OCI-LY1 (cell line): ENCODE data around the gene IGFN1.

Experiments
- H2AFZ ChIP-seq: fragments of 200-600 bp; sonication (generic), shearing (Covaris generic); 2 replicates; pipeline ENCODE4 v1.6.0; 2014; ENCODE audit warnings: antibody characterized with exemption, mild to moderate bottlenecking, low read length
- H3F3A ChIP-seq: fragments of 200-600 bp; sonication (generic), shearing (Covaris generic); 2 replicates; pipeline ENCODE4 v1.6.0; 2014; ENCODE audit warnings: mild to moderate bottlenecking, antibody characterized with exemption, low read length, moderate library complexity; ENCODE audit not compliant: insufficient read depth
- H3K27ac ChIP-seq: fragments of 200-600 bp; sonication (generic); 2 replicates; pipeline ENCODE4 v1.5.1; 2014; ENCODE audit warnings: low read length, mixed run types, mild to moderate bottlenecking, low read depth; ENCODE audit not compliant: poor library complexity, severe bottlenecking
- H3K27me3 ChIP-seq: fragments of 200-600 bp; sonication (generic); 2 replicates; pipeline ENCODE4 v1.6.0; 2014; ENCODE audit warnings: antibody characterized with exemption, mild to moderate bottlenecking, low read length, moderate library complexity; ENCODE audit not compliant: insufficient read depth
- H3K36me3 ChIP-seq: fragments of 200-600 bp; sonication (generic); 2 replicates; pipeline ENCODE4 v1.6.1; 2014; ENCODE audit warnings: mild to moderate bottlenecking, antibody characterized with exemption, low read length, moderate library complexity, mixed read lengths; ENCODE audit not compliant: insufficient read depth
- H3K4me1 ChIP-seq: fragments of 200-600 bp; sonication (generic); 2 replicates; pipeline ENCODE4 v1.5.1; 2014; ENCODE audit warnings: mild to moderate bottlenecking, low read length, moderate library complexity; ENCODE audit not compliant: insufficient read depth, severe bottlenecking
- H3K4me2 ChIP-seq: fragments of 200-600 bp; sonication (generic), shearing (Covaris generic); 2 replicates; pipeline ENCODE4 v1.6.1; 2014; ENCODE audit warnings: low read length
- H3K4me3 ChIP-seq: fragments of 200-600 bp; sonication (generic); 2 replicates; pipeline ENCODE4 v1.5.1; 2014; ENCODE audit warnings: low read length, low read depth, mild to moderate bottlenecking, mixed read lengths; ENCODE audit not compliant: poor library complexity, severe bottlenecking
- H3K79me2 ChIP-seq: fragments of 200-600 bp; shearing (Covaris generic); 2 replicates; pipeline ENCODE4 v1.6.1; 2016; ENCODE audit warnings: mixed run types, low read length, mixed read lengths; ENCODE audit not compliant: insufficient read depth
- H3K9ac ChIP-seq: fragments of 200-600 bp; sonication (generic), shearing (Covaris generic); 2 replicates; pipeline ENCODE4 v1.6.1; 2014; ENCODE audit warnings: mild to moderate bottlenecking, low read length, mixed read lengths
- H3K9me2 ChIP-seq: fragments of 200-600 bp; sonication (generic), shearing (Covaris generic); 2 replicates; pipeline ENCODE4 v1.6.1; 2014; ENCODE audit warnings: low read depth, mild to moderate bottlenecking, low read length, mixed read lengths
- H3K9me3 ChIP-seq: fragments of 200-600 bp; shearing (Covaris generic); 2 replicates; pipeline ENCODE4 v1.6.1; 2014; ENCODE audit warnings: low read length, mixed read lengths
- H4K20me1 ChIP-seq: fragments of 200-600 bp; sonication (generic), shearing (Covaris generic); 2 replicates; pipeline ENCODE4 v1.6.0; 2016; ENCODE audit warnings: mild to moderate bottlenecking, low read length; ENCODE audit not compliant: insufficient read depth
- CTCF ChIP-seq: fragments of 200-600 bp; sonication (generic), shearing (Covaris generic); IDR thresholded peaks from 2 replicates; pipeline ENCODE4 v1.5.1; 2017; ENCODE audit warnings: mild to moderate bottlenecking, antibody characterized with exemption, low read length, moderate library complexity, mixed read lengths
- EZH2 ChIP-seq: fragments of 200-600 bp; sonication (generic), shearing (Covaris generic); IDR thresholded peaks from 2 replicates; pipeline ENCODE4 v1.8.0; 2017; ENCODE audit warnings: borderline replicate concordance, mixed run types, mild to moderate bottlenecking, antibody characterized with exemption, low read length, moderate library complexity, mixed read lengths

The IGFN1 gene

DNA sequence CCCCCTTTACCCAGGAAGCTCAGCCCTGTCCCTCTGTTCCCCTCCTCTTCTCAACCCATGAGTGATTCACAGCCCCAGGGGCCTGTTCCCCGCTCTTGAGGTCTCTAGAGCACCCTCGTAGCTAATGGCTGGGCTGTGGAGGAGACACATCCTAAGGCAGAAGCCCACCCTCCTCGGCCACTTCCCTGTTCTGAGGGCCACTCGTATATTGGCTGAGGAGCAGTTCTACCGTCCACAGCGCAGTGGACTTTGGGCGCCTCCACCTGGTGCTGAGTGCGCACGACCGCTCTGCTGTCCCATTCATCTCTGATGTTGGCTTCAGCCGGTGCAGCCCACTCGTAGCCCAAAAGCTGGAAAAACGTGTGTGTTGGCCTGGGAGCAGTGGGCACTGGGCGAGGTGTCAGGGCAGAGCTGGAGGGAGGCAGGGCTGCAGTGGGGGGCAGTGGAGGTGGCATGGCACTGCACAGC, 68.2 kb downstream of the IGFN1 start:
- no peak overlapping the region for H3K4me3 ChIP-seq
- no peaks in the 10 kb centered on the region for H3K27me3 ChIP-seq
- no peaks in the 10 kb centered on the region for H4K20me1 ChIP-seq
- no peaks in the 10 kb centered on the region for H3K9me3 ChIP-seq
- H3K4me1 ChIP-seq: no peaks in the 10 kb centered on the region
- no peak for TF ChIP-seq CTCF
- H3K4me2 ChIP-seq: no peak overlapping the region
- no peaks in the 10 kb centered on the region for H3F3A ChIP-seq
- no peak overlapping the region for H3K9ac ChIP-seq
- no peaks in the 10 kb centered on the region for H3K36me3 ChIP-seq
- no peaks in the 10 kb centered on the region for H3K79me2 ChIP-seq
- H2AFZ ChIP-seq: no peak overlapping the region
- no peaks in the 10 kb centered on the region for H3K9me2 ChIP-seq
- H3K27ac ChIP-seq: no peak overlapping the region

- H2AFZ ChIP-seq: no peak overlapping the region
- no peaks in the 10 kb centered on the region for H3F3A ChIP-seq
- H4K20me1 ChIP-seq: no peaks in the 10 kb centered on the region
- no peak overlapping the region for H3K4me2 ChIP-seq
- no peaks in the 10 kb centered on the region for H3K79me2 ChIP-seq
- H3K9ac ChIP-seq: no peak overlapping the region
- H3K27me3 ChIP-seq: no peaks in the 10 kb centered on the region
- TF ChIP-seq CTCF: no peak
- TF ChIP-seq EZH2: no peak
- H3K4me3 ChIP-seq: no peak overlapping the region
- H3K9me3 ChIP-seq: no peaks in the 10 kb centered on the region
- no peaks in the 10 kb centered on the region for H3K36me3 ChIP-seq
- no peak overlapping the region for H3K27ac ChIP-seq
- no peaks in the 10 kb centered on the region for H3K9me2 ChIP-seq
- no peaks in the 10 kb centered on the region for H3K4me1 ChIP-seq
These were observed 69.0 kb downstream of the IGFN1 start for GRCh38 chr1:201259476-201260235.

- Histone ChIP-seq H3K4me3 (no peak overlapping the region), H3K27ac (no peak overlapping the region), H3F3A (no peaks in the 10 kb centered on the region), H3K9ac (no peak overlapping the region), H3K27me3 (no peaks in the 10 kb centered on the region), H3K4me1 (no peaks in the 10 kb centered on the region), H3K9me3 (no peaks in the 10 kb centered on the region), H3K36me3 (no peaks in the 10 kb centered on the region), H3K9me2 (no peaks in the 10 kb centered on the region), H3K4me2 (no peak overlapping the region), H4K20me1 (no peaks in the 10 kb centered on the region), H2AFZ (no peak overlapping the region), H3K79me2 (no peaks in the 10 kb centered on the region)
- no peak for TF ChIP-seq CTCF
- no peak for TF ChIP-seq EZH2
These were observed 69.6 kb downstream of the IGFN1 start for GRCh38 chr1:201260236-201260590.
